Measurements from ENCODE around the gene UNC5C.

DNA sequence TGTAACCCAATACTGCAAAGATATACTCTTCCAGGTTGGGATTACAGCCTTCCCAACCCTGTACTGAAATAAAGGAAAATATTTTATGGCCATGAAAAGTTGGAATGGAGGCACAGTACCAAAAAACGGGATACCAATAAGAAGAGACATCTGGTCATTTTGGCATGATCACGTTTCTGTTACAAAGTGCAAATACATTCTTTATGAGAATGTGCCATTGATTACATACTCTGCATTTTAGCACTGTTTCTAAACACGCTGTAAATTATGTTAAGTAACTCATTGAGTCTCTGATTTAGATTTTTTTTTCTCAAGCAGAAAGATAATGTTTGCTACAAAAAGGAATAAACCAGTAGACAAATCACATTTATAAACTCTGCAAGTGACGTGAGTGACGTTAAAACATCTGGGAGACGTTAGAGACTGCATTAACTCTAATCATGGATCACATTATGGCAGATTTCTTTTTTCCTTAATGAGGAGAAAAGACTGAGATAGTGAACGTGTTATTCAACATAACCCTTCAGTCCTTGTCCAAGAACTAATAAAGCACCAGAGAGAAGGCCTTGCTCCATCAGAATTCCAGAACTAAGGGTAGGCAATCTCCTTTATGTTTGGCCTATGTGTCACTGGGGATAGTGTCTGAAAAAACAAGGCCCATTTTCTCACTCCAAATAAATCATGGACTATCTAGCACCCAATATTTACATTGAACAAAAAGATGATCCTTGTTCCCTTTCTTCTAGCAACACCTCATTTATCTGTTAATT, 31.0 kb downstream of the UNC5C start:
- TF ChIP-seq, protein P1, sequence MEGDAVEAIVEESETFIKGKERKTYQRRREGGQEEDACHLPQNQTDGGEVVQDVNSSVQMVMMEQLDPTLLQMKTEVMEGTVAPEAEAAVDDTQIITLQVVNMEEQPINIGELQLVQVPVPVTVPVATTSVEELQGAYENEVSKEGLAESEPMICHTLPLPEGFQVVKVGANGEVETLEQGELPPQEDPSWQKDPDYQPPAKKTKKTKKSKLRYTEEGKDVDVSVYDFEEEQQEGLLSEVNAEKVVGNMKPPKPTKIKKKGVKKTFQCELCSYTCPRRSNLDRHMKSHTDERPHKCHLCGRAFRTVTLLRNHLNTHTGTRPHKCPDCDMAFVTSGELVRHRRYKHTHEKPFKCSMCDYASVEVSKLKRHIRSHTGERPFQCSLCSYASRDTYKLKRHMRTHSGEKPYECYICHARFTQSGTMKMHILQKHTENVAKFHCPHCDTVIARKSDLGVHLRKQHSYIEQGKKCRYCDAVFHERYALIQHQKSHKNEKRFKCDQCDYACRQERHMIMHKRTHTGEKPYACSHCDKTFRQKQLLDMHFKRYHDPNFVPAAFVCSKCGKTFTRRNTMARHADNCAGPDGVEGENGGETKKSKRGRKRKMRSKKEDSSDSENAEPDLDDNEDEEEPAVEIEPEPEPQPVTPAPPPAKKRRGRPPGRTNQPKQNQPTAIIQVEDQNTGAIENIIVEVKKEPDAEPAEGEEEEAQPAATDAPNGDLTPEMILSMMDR (optimal IDR thresholded peaks at IDR 0.05 in 1 of 3, IDR thresholded peaks at IDR 0.05 in 1 of 3, conservative IDR thresholded peaks at IDR 0.05 in 1 of 3; ENCODE audit: extremely low read depth in 1 of 3, insufficient read depth in 2 of 3, low read length in 3 of 3), result no peak
- no peak for TF ChIP-seq EZH2 (IDR thresholded peaks at IDR 0.05; ENCODE audit: low read length)

All from keratinocyte (primary cell).